Prostate gland (tissue), 2 donors: ENCODE data around the gene PADI6. TPM values are rescaled to one million over a fixed set of nuclear protein-coding genes. Genes with fewer than 3 reads are reported as not detected.

Experiments
- DNase-seq: peaks from one replicate; pipeline ENCODE4 v3.0.0-alpha.2; 2019; ENCODE audit warnings: low spot score
- H3K27ac ChIP-seq, 2 donors: fragments of 200-600 bp; sonication (generic); 2 replicates each; pipeline ENCODE4 v1.5.1; 2017 to 2019
- H3K27me3 ChIP-seq: fragments of 200-600 bp; sonication (generic); replicated peaks from 2 replicates; pipeline ENCODE4 v1.5.1; 2019; ENCODE audit not compliant: insufficient read depth
- H3K36me3 ChIP-seq, 2 donors: fragments of 200-600 bp; sonication (generic); 1 replicate in 1 of 2; 2 replicates in 1 of 2; pipeline versions ENCODE4 v1.5.1 to v1.8.1; 2017 to 2019
- H3K4me1 ChIP-seq: fragments of 200-600 bp; sonication (generic); replicated peaks from 2 replicates; pipeline ENCODE4 v1.5.1; 2019
- H3K4me3 ChIP-seq, 2 donors: fragments of 200-600 bp; sonication (generic); 2 replicates each; pipeline ENCODE4 v1.5.1; 2017 to 2019
- H3K9me3 ChIP-seq: fragments of 200-600 bp; sonication (generic); 2 replicates; pipeline ENCODE4 v1.5.1; 2017
- CTCF ChIP-seq, 4 experiments: fragments of 200-600 bp in 2 of 4; fragments of 450-650 bp in 2 of 4; sonication (generic) in 2 of 4; IDR thresholded peaks; 1 replicate in 3 of 4; 2 replicates in 1 of 4; pipeline ENCODE4 v1.5.1; 2016 to 2019; ENCODE audit warnings: antibody characterized with exemption in 4 of 4, mild to moderate bottlenecking in 2 of 4, moderate library complexity in 2 of 4
- POLR2A ChIP-seq: fragments of 450-650 bp; IDR thresholded peaks from one replicate; pipeline ENCODE4 v1.6.1; 2016; ENCODE audit warnings: antibody characterized with exemption, mild to moderate bottlenecking
- POLR2AphosphoS5 ChIP-seq: sonication (generic); formaldehyde crosslinking; IDR thresholded peaks from one replicate; pipeline ENCODE4 v1.6.1; 2017; ENCODE audit warnings: antibody characterized with exemption
- WGBS: methylation state at CpG from one replicate; pipeline ENCODE4 v1.1.5; 2018; 5-methylcytosine and 5-hydroxymethylcytosine counted together
- intact Hi-C: fragments of 100-400 bp; cut with DNase I; formaldehyde crosslinking; loops from one replicate; pipeline ENCODE4 v1.14.2; 2022
- total RNA-seq, 2 donors: library from RNA; depleted of rRNA; stranded (reverse); fragments of >200 nt; gene quantifications; one replicate each; pipeline ENCODE4 v1.1.0, GENCODE V29; 2016

Gene PADI6
- total RNA-seq, 2 donors from 2014 or later, result not detected

GRCh38 chr1:17434601-17435000, 62.6 kb downstream of the PADI6 start:
- 72% methylated on average over 9 of the region's 9 CpGs for WGBS
- no peaks in the 10 kb centered on the region for H3K27me3 ChIP-seq
- intact Hi-C loops, result no loop called here
- TF ChIP-seq CTCF (IDR thresholded peaks at IDR 0.05), result no peak
- TF ChIP-seq POLR2A, result no peak
- no peaks in the 10 kb centered on the region for H3K9me3 ChIP-seq
- no peak overlapping the region for H3K27ac ChIP-seq
- no peak overlapping the region for H3K4me3 ChIP-seq
- DNase-seq, result no peak
- peaks cover 6% of the 10 kb centered on the region for H3K4me1 ChIP-seq
- no peaks in the 10 kb centered on the region for H3K36me3 ChIP-seq

- Histone ChIP-seq H3K4me1 (peaks cover 6% of the 10 kb centered on the region), H3K27me3 (no peaks in the 10 kb centered on the region), H3K27ac (peak overlapping the region; percentile 49 to 81), H3K9me3 (no peaks in the 10 kb centered on the region), H3K4me3 (peak overlapping the region; percentile 63 to 68), H3K36me3 (no peaks in the 10 kb centered on the region)
- intact Hi-C loops, result no loop called here
- 49% methylated on average over 13 of the region's 13 CpGs for WGBS
- TF ChIP-seq POLR2AphosphoS5 (no peak), POLR2A (no peak), CTCF (IDR thresholded peaks at IDR 0.05) (no peak)
- DNase-seq, result no peak
These were observed 64.6 kb downstream of the PADI6 start for GRCh38 chr1:17436380-17437174.

- Histone ChIP-seq H3K4me3 (peak overlapping the region; percentile 63 to 68), H3K27me3 (no peaks in the 10 kb centered on the region), H3K4me1 (peaks cover 6% of the 10 kb centered on the region), H3K9me3 (no peaks in the 10 kb centered on the region), H3K27ac (peak overlapping the region; percentile 49 to 81), H3K36me3 (no peaks in the 10 kb centered on the region)
- intact Hi-C loops, result no loop called here
- no peak for DNase-seq
- TF ChIP-seq POLR2A, result no peak
- TF ChIP-seq CTCF (IDR thresholded peaks at IDR 0.05), result no peak
- no peak for TF ChIP-seq POLR2AphosphoS5
- WGBS, result 1% methylated on average over 9 of the region's 9 CpGs
These were observed 65.2 kb downstream of the PADI6 start for GRCh38 chr1:17437260-17437579.

- intact Hi-C loops, result loop anchor here (2.0 kb wide), 1 partner anchor 13 kb away; no protein-coding TSS in a partner anchor
- WGBS, result under 1% methylated on average over 55 of the region's 115 CpGs
- no peaks in the 10 kb centered on the region for H3K36me3 ChIP-seq
- peak overlapping the region; percentile 63 to 68 for H3K4me3 ChIP-seq
- TF ChIP-seq POLR2A, result no peak
- TF ChIP-seq POLR2AphosphoS5, result no peak
- no peak for TF ChIP-seq CTCF (IDR thresholded peaks at IDR 0.05)
- no peaks in the 10 kb centered on the region for H3K27me3 ChIP-seq
- H3K4me1 ChIP-seq, result peaks cover 6% of the 10 kb centered on the region
- H3K9me3 ChIP-seq, result no peaks in the 10 kb centered on the region
- no peak for DNase-seq
- H3K27ac ChIP-seq, result peak overlapping the region; percentile 75 to 81
These were observed 65.8 kb downstream of the PADI6 start for GRCh38 chr1:17437580-17438317.
